Measurements from ENCODE around the gene EXTL1.

EXTL1 gene

DNA sequence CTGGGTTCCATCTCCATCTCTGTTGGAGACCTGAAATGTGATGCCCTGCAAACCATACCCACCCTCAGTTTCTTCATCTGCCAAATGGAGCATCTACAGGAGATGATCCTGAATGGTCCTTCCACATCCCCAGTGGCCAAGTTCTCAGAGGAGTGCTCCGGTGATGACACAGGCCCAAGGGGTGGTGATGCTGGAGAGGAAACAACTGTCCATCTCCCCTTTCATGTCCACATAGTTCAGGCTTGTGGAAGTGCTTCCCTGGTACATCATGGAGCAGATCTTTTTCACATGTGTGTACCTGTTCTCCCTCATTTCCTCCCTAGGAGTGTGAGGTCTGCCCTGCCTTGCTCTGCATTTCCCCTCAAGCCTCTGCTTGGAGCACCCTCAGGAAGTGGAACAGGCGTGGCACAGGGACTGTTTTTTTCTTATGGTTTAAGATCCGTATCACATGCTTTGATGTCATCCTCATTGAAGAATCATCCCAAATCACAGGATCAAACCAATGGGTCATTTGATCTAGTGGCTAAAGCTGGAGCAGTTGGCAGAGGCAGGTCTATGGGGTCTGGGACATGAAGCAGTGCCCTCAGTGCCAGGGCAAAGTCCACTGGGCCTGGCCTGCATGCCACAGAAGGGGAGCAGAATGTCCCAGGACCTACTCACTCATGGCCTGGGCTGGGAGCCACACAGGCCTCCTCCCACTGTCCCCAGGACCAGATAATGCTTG lies 54.0 kb downstream of the EXTL1 start:
- DNase-seq: no peak

DNA sequence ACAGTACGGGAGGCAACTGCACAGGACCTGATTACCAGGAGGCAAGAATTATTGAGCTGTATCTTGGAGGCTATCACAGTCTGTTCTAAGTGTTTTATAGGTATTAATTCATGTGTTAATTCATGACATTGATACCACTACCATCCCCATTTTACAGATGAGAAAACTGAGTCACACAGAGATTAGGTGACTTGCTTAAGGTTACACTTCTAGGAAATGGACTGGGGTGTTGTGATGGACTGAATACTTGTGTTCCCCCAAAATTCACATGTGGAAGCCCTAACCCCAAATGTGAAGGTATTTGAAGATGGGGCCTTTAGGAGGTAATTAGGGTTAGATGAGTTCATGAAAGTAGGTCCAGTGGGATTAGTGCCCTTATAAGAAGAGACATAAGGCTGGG lies 55.9 kb downstream of the EXTL1 start:
- no peak for DNase-seq

DNA sequence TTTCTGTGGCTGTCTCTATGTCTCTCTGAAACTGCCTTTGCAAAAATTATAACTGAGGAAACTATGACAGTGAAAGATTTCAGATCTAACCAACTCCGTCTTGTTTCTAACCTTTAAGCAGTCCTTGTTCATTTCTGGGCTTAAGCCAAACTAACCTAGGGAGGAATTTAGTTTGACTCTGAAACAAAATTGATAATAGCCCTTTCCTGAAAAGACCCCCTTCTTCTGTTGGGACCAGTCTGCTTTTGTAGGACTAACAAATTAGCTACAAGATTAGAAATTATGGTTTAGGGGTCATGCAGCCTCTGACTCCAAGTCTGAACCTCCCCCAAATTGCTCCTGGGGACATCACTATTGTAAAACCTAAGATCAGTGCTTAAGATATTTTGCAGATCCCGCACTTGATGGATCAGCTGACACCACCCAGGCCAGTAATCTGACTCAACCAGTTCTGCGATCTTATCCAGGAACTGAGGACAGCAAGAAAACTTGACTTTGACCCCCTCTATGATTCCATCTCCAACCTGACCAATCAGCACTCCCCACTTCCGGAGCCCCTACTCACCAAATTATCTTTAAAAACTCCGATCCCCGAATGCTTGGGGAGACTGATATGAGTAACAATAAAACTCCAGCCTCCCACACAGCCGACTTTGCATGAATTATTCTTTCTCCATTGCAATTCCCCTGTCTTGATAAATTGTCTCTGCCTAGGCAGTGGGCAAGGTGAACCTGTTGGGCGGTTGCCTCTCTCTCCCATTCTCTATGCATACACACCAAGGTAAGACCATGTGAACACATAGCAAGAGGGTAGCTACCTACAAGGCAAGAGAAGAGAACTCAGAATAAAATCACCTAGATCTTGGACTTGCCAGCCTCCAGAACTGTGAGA lies 57.0 kb downstream of the EXTL1 start:
- DNase-seq: no peak

DNA sequence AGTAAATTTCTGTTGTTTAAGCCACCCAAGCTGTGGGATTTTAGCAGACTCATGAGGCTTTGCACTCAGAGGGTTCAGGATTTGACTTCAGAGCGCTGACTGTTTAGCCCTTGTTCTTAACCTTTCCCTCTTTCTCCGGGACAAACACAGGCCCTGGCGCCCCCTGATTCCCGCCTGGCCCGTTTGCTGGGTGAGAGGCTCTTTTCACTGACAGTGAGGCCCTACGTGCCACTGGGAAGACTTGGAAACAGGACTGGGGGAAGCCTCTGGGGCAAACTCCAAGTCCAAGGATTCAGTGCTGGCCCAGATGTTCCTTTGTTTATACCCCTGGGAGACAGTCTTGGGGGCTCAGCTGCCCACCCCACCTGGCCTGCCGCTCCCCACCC lies 57.6 kb downstream of the EXTL1 start:
- no peak for DNase-seq

DNA sequence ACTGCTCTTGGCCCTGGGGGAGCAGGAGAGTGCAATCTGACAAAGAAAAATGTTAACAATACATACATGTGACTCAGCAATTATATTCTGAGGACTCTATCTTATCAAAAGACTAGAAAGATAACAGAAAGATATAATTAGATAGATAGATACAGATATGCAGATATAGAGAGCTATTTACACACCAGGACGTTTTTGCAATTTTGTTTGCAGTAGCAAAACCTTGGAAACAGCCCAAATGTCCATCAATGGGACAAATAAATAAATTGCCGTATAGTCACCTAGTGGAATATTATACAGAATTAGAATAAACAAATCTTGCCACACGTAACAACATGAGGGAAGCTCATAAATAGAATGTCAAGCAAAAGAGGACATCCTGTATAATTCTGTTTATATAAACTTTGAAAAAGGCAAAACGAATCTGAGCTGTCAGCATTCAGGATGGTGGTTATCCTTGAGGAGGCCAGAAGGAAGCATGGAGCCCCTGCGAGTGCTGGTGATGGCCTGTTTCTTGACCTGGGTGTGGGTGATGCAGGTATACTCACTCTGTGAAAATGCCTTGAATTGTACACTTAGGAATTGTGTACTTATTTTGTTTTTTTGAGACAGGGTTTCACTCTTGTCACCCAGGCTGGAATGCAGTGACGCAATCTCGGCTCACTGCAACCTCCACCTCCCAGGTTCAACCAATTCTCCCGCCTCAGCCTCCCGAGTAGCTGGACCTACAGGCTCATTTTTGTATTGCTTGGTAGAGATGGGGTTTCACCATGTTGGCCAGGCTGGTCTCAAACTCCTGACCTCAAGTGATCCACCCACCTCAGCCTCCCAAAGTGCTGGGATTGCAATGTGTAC lies 58.6 kb downstream of the EXTL1 start:
- DNase-seq: no peak

DNA sequence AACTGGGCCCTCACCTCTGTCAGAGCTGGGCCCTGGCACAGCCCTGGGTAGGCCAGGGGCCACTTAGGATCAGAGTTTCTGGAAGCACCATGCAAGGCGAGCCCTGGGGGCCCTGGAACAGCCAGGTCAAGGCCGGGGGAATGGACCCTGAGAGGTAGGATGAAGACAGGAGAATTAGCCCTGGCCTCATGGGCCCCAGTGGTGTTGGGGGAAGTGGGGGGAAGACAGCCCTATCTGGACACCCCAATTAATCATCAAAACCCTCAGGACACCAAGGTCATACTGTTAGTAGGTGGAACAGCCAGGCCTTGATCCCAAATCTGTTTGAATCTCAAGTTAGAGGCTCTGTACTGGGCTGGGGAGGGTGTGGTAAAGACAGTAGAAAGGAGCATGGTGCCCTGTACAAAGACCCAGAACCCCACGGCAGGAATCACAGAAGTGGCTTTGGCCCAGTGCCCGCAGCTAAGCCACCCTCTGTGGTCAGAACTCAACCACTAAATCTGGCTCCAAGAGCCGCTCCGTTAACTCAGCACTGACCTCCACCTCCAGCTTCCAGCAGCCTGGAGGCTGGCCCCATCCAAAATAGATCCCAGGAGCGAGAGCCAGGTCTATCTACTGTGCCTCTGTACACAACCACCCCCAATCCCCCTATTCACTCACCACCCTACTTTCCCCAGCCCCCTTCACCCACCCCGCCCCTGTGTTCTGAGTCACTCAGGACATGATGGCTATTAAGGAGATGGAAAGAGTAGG lies 59.9 kb downstream of the EXTL1 start:
- no peak for DNase-seq

DNA sequence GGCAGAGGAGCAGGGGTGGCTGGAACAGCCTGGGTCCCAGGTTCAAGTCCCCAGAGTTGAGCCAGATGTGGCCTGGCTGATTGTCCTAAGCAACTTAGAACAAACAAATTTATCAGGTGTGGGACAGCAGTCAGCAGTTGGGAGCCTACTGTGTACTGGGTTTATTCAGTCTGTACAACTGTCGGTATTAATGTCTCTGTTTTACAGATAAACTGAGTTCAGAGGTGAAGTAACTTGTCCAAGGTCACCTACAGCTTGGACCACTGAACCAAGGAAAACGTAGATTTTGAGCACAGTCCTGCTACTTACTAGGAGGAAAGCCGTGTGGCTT lies 60.4 kb downstream of the EXTL1 start:
- no peak for DNase-seq

DNA sequence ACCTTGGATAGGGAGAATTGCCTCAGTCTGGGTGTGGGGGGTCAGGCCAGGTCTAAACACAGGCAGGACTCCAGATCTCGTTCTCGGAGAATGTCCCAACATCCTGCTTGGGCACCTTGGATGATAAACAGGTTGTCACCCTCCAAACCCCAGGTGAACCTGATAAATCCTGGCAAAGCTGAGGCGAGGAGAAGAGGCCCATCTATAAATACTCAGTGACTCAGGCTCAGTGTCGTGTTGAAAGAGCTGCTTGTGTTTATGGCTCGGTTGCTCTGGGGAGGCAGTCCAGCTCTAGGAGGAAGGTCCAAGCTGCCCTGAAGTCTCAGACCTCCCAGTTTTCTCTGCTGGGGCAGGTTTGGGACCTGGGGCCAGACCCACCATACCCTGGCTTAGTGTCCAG lies 61.6 kb downstream of the EXTL1 start:
- DNase-seq: no peak

DNA sequence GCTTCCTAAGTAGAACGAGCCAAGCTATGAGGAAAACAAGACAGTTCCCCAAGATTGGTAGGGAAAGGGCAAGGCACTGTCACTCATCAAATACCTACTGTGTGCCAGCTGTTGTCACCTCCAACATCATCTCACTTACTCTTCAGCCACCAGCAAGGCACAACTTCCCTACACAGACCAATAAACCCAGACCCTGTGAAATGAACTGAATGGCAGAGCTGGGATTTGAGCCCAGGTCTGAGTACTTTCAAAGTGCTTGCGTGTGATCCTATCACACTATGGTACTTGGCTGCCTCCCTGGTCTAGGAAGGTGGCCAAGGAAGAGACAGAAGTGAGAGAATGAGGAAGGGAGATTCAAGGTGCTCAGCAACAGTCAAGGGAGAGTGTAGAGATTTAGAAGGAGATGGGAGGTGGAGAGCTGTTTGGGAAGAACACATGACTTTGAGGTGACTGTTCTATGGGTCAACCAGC lies 62.6 kb downstream of the EXTL1 start:
- no peak for DNase-seq

DNA sequence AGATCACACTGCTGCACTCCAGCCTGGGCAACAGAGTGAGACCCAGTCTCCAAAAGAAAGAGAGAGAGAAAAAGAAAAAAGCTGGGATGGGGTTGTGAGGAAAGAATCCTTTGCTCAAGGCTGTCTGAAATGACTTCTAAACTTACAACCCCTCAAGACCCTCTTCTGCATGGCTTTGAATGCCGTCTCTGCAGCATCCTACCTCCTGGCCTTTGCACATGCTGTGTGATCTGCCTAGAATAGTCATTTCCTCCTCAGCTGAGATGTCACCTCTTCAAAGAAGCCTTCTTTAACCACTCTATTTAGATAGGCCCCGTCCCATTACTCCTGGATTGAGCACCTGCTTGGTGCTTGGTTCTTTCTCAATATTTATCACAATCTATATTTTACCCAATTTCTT lies 63.3 kb downstream of the EXTL1 start:
- DNase-seq: no peak

Measured in NCI-H187 (cell line).